Neuron (in vitro differentiated cells): Measurements from ENCODE around the gene TRPC4.

ENCODE experiments used
- H2AFZ ChIP-seq: one replicate; pipeline ENCODE4 v1.6.1; 2013; ENCODE audit warnings: low read depth, mild to moderate bottlenecking, inconsistent platforms, low read length, moderate library complexity
- H3K27me3 ChIP-seq: one replicate; pipeline ENCODE4 v1.6.1; 2013; ENCODE audit warnings: low read length; ENCODE audit not compliant: insufficient read depth
- H3K36me3 ChIP-seq: one replicate; pipeline ENCODE4 v1.6.1; 2013; ENCODE audit warnings: low read length; ENCODE audit not compliant: insufficient read depth
- H3K4me1 ChIP-seq: one replicate; pipeline ENCODE4 v1.6.1; 2013; ENCODE audit warnings: low read length; ENCODE audit not compliant: insufficient read depth
- H3K4me3 ChIP-seq: 2 replicates; pipeline ENCODE4 v1.5.1; 2013; ENCODE audit warnings: mild to moderate bottlenecking, low read length, moderate library complexity
- H3K9me3 ChIP-seq: one replicate; pipeline ENCODE4 v1.6.1; 2013; ENCODE audit warnings: low read length

TRPC4 gene

DNA sequence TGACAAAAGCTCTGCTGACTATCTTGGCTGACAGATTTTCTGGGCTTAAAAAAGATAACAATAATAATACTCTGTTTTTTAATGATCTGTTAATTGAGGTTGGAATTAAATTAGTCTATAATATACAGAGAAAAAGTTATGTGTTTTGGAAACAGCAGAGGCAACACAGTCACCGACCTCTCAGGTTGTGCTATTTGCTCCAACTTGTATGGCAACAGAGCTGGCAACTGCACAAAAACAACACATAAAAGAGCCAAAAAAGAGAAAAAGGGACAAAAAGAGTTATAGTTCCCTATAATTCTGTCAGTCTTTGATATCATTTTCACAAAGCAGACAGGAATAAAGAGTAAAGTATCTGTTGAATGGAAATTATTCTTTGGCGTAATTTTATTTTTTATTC, 168.7 kb downstream of the TRPC4 start:
- H3K27me3 ChIP-seq: no peaks in the 10 kb centered on the region
- H2AFZ ChIP-seq: no peak overlapping the region

DNA sequence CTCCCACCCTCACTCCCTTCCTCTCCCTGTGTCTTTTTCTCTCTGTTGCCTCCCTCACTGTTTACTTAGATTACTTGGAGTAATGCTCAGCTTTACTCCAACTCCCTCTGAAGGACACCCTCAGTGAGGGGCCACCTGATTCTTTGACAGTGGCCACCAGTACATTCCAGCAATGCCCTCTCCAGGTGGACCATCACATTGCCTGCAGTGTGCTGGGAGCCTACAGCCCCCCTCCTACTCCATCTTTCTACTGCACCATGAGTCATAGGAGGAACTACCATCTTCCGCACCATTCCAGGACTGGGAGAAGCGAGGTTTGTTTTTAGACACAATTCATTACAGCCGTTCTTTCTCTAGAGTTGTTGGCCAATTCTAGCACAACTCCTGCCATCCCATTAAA, 174.4 kb downstream of the TRPC4 start:
- no peak overlapping the region for H3K4me3 ChIP-seq

More for the DNA sequence above, 168.7 kb downstream of the TRPC4 start:
- Histone ChIP-seq H3K9me3 (no peaks in the 10 kb centered on the region), H3K36me3 (no peaks in the 10 kb centered on the region), H3K4me3 (no peak overlapping the region), H3K4me1 (no peaks in the 10 kb centered on the region)

DNA sequence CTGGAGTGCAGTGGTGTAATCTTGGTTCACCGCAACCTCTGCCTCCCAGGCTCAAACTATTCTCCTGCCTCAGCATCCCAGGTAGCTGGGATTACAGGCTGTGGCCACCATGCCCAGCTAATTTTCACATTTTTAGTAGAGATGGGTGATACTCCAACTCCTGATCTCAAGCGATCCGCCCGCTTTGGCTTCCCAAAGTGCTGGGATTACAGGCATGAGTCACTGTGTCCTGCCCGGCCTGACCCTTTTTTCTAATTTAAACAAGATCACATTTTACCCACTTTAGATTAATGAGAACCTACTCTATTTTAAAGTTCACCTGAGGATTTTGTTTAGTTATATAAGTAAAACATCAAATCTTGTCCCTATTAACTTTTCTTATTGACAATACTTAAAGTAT, 179.2 kb downstream of the TRPC4 start:
- Histone ChIP-seq H3K4me3 (no peak overlapping the region), H3K27me3 (no peaks in the 10 kb centered on the region), H3K9me3 (peaks cover 7% of the 10 kb centered on the region), H2AFZ (no peak overlapping the region), H3K36me3 (no peaks in the 10 kb centered on the region), H3K4me1 (no peaks in the 10 kb centered on the region)

More for the DNA sequence above, 174.4 kb downstream of the TRPC4 start:
- no peaks in the 10 kb centered on the region for H3K4me1 ChIP-seq
- no peak overlapping the region for H2AFZ ChIP-seq
- H3K36me3 ChIP-seq: no peaks in the 10 kb centered on the region
- peaks cover 7% of the 10 kb centered on the region for H3K9me3 ChIP-seq
- H3K27me3 ChIP-seq: no peaks in the 10 kb centered on the region

DNA sequence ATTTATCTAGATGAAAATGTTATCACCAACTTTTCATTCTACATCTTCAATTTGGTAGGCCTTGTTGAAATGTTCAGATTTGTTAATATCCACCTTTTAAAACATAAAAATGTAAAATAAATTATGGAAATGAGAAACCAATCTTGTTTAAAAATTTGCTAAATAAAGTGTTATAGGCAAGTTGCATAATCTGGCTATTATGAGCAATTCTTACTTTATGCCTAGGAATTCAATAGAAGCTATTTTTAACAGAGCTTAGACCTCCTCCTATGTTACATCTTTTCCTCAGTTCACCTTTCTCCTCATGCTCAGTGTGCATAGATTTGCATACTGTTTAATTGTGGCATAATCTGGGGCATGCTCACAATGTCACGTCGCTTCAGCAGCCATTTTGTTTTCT, 183.1 kb downstream of the TRPC4 start:
- no peaks in the 10 kb centered on the region for H3K27me3 ChIP-seq
- H3K4me3 ChIP-seq: no peak overlapping the region
- H2AFZ ChIP-seq: no peak overlapping the region
- no peaks in the 10 kb centered on the region for H3K9me3 ChIP-seq
- H3K4me1 ChIP-seq: peaks cover 11% of the 10 kb centered on the region
- H3K36me3 ChIP-seq: no peaks in the 10 kb centered on the region

DNA sequence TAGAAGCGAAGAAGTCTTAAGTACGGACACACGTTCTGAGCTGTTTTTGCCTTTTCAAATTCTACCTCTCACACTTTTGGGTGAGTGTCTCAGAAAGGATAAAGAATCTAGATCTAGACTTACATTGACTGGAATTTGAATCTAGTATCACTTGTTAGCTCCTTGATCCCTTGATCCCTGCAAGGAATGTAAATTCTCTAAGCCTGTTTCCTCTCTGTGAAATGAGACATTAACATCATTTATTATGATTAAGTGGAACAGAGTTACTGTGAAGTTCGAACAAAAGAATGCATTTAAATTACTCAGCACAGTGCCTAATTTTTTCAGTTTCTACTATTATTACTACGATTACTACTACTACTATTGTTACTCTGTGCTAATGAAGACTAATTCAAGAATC, 184.4 kb downstream of the TRPC4 start:
- no peaks in the 10 kb centered on the region for H3K9me3 ChIP-seq
- H2AFZ ChIP-seq: no peak overlapping the region
- H3K27me3 ChIP-seq: no peaks in the 10 kb centered on the region
- H3K36me3 ChIP-seq: no peaks in the 10 kb centered on the region
- peaks cover 18% of the 10 kb centered on the region for H3K4me1 ChIP-seq
- no peak overlapping the region for H3K4me3 ChIP-seq

DNA sequence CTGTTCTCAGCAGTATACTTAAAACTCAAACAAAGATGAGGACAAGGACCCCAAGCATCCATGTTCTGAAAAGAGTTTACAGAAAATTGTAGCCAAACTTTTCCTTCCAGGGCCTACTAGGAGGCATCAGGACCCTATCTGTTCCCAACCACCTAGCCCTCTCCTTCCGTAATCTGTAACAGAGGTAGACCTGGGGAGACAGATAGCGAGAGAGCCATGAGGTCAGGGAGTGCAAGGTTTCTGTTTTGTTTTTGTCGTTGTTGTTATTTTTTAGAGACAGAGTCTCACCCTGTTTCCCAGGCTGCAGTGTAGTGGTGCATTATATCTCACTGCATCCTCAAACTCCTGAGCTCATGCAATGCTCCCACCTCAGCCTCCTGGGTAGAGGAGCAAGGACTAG, 187.1 kb downstream of the TRPC4 start:
- Histone ChIP-seq H3K36me3 (no peaks in the 10 kb centered on the region), H2AFZ (no peak overlapping the region), H3K4me1 (peaks cover 18% of the 10 kb centered on the region), H3K4me3 (no peak overlapping the region), H3K27me3 (no peaks in the 10 kb centered on the region), H3K9me3 (no peaks in the 10 kb centered on the region)

DNA sequence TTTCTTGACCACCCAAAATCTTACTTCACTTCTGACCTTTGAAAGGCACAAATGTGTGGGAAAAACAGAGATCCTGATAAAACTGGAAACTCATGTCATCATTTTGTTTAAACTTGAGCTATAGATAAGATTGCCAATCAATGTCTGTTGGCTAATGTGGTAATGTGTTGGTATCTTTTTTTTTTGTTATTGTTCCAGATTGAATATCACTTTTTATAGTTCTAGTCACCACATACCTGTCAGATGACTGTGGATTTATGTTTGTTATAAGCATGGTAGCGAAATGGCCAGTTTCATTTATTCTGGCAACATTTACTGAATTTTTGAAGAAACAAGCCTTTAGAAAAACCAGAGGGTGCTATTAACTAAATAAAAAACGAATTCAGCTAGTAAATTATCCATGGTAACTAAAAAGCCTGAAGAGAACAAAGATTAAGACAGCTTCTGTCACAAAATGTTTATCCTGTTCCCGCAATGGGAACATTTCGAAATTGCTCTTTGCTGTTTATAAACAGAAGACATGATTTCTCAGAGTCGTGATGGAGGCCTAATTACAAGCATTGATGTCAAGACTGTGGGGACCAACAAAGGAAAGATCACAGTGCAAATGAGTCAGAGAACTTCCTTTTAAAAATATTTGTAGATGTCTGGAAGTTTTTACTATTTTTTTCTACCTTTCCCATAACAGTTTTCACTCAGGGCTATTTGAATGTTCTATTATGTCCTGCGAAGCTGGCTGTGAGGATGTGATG, 188.1 kb downstream of the TRPC4 start:
- Histone ChIP-seq H3K27me3 (no peaks in the 10 kb centered on the region), H2AFZ (no peak overlapping the region), H3K4me3 (no peak overlapping the region), H3K9me3 (no peaks in the 10 kb centered on the region), H3K4me1 (peaks cover 18% of the 10 kb centered on the region), H3K36me3 (no peaks in the 10 kb centered on the region)

DNA sequence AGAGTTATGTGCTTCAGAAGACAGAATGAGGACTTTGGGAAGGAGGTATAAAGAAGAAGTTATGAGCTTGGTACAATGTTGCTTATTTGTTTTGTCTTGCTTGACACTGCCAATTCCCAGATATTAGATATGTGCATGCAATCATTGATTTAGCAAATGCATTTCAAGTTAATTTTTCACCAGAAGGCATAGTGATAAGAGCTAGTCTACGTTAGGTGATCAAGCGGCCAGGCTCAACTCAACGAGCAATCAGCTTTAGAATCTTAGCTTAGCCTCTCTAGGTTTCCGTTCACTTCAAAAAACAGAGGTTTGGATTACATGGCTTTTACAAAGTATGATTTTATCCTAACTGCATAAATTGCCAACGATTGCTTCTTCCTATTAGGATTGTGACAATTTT, 189.4 kb downstream of the TRPC4 start:
- Histone ChIP-seq H3K36me3 (no peaks in the 10 kb centered on the region), H3K4me1 (peaks cover 18% of the 10 kb centered on the region), H3K27me3 (no peaks in the 10 kb centered on the region), H2AFZ (no peak overlapping the region), H3K9me3 (no peaks in the 10 kb centered on the region), H3K4me3 (no peak overlapping the region)

DNA sequence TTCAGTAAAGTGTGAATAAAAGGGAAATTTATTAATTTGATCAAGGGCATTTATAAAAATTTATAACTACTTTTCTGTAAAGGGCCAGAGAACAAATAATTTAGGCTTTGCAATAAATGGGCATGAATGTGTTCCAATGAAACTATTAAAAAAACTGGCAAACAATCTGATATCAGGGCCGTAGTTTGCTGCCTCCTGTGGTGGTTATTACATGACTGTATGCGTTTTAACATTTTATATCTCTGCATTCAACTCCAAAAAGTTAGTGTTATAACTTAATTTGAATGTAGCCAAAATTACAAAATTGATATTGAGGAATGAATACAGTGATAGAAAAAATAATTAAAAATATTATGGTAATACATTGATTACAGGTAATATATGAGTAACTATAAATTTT, 190.5 kb downstream of the TRPC4 start:
- peaks cover 18% of the 10 kb centered on the region for H3K4me1 ChIP-seq

DNA sequence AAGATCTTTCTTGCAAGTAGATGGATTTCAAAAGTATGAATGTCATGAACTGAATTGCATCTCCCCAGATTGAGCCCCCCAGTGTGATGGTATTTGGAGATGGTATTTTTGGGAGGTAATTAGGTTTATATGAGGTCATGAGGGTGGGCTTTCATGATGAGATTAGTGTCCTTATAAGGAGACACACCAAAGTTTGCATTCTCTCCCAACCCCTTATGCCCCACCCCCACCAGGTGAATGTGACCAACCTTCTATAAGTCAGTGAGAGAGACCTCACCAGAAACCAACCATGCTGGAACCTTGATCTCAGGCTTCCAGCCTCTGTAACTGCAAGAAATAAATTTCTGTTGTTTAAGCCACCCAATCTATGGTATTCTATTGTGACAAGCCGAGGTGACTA, 199.7 kb downstream of the TRPC4 start:
- Histone ChIP-seq H3K9me3 (no peaks in the 10 kb centered on the region), H3K4me1 (peaks cover 9% of the 10 kb centered on the region), H3K4me3 (no peak overlapping the region), H3K27me3 (no peaks in the 10 kb centered on the region), H2AFZ (no peak overlapping the region), H3K36me3 (peaks cover 2% of the 10 kb centered on the region)

More for the DNA sequence above, 190.5 kb downstream of the TRPC4 start:
- H3K4me3 ChIP-seq: no peak overlapping the region
- no peaks in the 10 kb centered on the region for H3K36me3 ChIP-seq
- H3K9me3 ChIP-seq: no peaks in the 10 kb centered on the region
- H2AFZ ChIP-seq: no peak overlapping the region
- no peaks in the 10 kb centered on the region for H3K27me3 ChIP-seq

DNA sequence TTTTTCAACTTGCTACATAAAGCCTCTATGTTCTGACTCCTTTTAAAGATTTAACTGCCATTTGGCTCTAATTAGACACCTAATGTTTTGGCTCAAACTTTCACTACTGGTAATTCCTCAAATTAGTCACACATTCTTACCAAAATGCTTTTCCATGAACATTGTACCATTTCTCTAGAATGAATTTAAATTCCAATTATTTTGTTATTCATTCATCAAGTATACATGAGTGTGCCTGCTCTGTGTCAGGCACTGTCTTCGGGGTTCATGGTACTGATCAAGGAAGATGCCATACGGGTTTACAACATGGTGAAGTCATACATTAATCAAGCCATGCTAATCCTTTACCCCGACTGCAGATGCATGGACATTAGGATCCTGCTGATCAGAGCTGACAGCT, 201.9 kb downstream of the TRPC4 start:
- no peaks in the 10 kb centered on the region for H3K9me3 ChIP-seq
- no peak overlapping the region for H2AFZ ChIP-seq
- peaks cover 9% of the 10 kb centered on the region for H3K4me1 ChIP-seq
- no peak overlapping the region for H3K4me3 ChIP-seq
- H3K36me3 ChIP-seq: no peaks in the 10 kb centered on the region
- H3K27me3 ChIP-seq: no peaks in the 10 kb centered on the region

DNA sequence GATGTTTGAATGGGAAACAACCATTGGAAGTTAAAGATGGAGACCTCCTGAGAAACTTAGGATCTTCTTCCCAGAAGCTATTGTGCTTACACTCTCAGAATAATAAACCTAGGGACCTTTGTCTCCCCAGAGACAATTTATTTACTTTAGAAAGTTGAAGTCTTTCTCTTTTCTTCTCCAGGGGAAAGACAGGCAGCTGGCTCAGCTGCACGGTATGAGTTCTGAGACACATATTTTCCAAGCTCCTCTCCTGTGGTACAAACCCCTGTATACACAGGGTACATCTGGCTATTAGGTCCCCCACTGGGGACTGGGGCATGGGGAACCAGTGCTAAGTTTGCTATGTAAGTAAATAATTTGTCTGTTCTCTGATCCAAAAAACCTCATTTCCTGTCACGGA, 203.5 kb downstream of the TRPC4 start:
- H3K9me3 ChIP-seq: no peaks in the 10 kb centered on the region
- H3K4me1 ChIP-seq: peaks cover 9% of the 10 kb centered on the region

DNA sequence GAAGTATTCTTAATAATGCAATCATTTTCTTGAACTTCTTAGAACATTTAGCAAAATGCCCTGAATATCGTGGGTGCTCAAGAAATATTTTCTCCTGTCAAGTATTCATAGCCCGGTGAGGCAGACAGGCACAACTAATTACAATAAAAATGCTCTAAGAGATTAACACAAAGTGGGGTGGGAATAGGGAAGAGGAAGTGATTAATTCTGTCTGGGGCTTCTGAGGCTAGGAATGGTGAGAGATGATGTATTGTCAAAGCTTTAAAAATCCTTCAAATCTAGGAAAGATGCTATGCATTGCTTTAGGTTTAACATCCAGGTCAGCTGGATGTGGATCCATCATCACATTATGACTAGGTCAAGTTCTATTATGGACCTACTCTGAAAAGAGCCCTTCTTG, 204.2 kb downstream of the TRPC4 start:
- Histone ChIP-seq H3K36me3 (no peaks in the 10 kb centered on the region), H2AFZ (no peak overlapping the region), H3K27me3 (no peaks in the 10 kb centered on the region), H3K9me3 (no peaks in the 10 kb centered on the region), H3K4me3 (no peak overlapping the region), H3K4me1 (peaks cover 9% of the 10 kb centered on the region)

More for the DNA sequence above, 203.5 kb downstream of the TRPC4 start:
- no peaks in the 10 kb centered on the region for H3K27me3 ChIP-seq
- H3K4me3 ChIP-seq: no peak overlapping the region
- H2AFZ ChIP-seq: no peak overlapping the region
- no peaks in the 10 kb centered on the region for H3K36me3 ChIP-seq

DNA sequence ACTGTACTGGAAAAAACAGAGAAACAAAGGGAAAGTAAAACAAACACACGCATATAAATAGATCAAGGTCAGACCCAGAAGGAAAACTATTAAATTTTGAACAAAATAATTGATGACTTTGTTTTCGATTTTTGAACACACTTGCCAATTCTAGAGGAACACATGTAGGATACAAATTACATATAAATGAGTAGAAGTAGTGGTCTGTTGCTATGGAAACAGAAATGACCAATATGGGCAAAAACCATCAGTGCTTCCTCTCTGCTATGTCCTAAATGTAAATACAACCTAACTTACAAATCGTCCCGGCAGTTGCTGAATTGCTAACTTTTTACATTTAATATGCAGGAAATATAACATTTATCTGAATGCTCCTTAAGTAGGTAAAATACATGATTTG, 205.8 kb downstream of the TRPC4 start:
- Histone ChIP-seq H2AFZ (no peak overlapping the region), H3K4me1 (peaks cover 9% of the 10 kb centered on the region), H3K36me3 (no peaks in the 10 kb centered on the region), H3K27me3 (no peaks in the 10 kb centered on the region), H3K4me3 (no peak overlapping the region), H3K9me3 (no peaks in the 10 kb centered on the region)
